ENCODE results near the gene TIGD6. TPM values are rescaled to one million over a fixed set of nuclear protein-coding genes. Genes with fewer than 3 reads are reported as not detected.

The TIGD6 gene
- total and polyA plus RNA-seq, 10 of the 15 experiments (the other 5 are each of a cell fraction or from before 2014, with no cell fraction given), result 0.84 to 4.1 (median 2.7) TPM

DNA sequence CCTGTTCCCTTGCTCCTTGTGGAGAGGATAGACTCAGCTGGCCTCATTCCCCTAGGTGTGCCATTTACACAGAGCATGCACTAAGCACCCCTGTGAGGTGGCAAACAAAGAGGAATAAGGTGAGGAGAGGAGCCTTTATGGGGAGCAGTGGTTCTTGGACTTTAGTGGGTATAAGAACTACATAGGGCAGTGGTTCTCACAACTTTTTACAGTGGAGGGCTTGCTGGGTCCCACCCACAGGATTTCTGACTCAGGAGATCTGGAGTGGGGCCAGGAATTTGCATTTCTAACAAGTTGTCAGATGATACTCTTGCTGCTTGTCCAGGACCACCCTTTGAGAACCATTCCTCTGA is 43.9 kb upstream of the TIGD6 start:
- ChIA-PET RAD21 (ENCODE audit: unreplicated experiment) (no interaction called here), POLR2A (no interaction called here), SMC1A (ENCODE audit: uncharacterized antibody, unreplicated experiment) (interaction anchor here (1.2 kb wide), 1 partner anchor 8 kb away, joined by 3 read pairs; no protein-coding TSS in a partner anchor), CTCF (interaction anchor here (1.0 to 2.5 kb wide), 3 partner anchors 10 to 78 kb away, joined by 3 to 10 read pairs (median 4); no protein-coding TSS in a partner anchor)
- no peaks in the 10 kb centered on the region for H3K4me1 ChIP-seq (ENCODE audit: control insufficient read depth, insufficient read depth, low read length)
- ATAC-seq, result no peak
- peaks cover 40 to 46% of the 10 kb centered on the region in 2 experiments for H3K36me3 ChIP-seq (ENCODE audit: control insufficient read depth in 2 of 2, insufficient read depth in 2 of 2, low read length in 1 of 2)
- H3K79me2 ChIP-seq (ENCODE audit: control insufficient read depth, insufficient read depth, low read length), result no peaks in the 10 kb centered on the region
- no peak overlapping the region for H3K9ac ChIP-seq (ENCODE audit: control insufficient read depth, insufficient read depth, low read length)
- H3K27ac ChIP-seq (ENCODE audit: control insufficient read depth, insufficient read depth), result no peak overlapping the region
- no peak overlapping the region for H3K4me3 ChIP-seq
- H3K4me2 ChIP-seq (ENCODE audit: control insufficient read depth, insufficient read depth), result no peak overlapping the region
- H4K20me1 ChIP-seq (ENCODE audit: control insufficient read depth, insufficient read depth), result no peaks in the 10 kb centered on the region
- no peaks in the 10 kb centered on the region for H3K9me3 ChIP-seq (replicated peaks; ENCODE audit: control insufficient read depth, insufficient read depth, low read length)
- no peaks in the 10 kb centered on the region for H3K27me3 ChIP-seq (replicated peaks in 1 of 2; ENCODE audit: control insufficient read depth in 2 of 2, insufficient read depth in 2 of 2, low read length in 1 of 2)
- H2AFZ ChIP-seq (ENCODE audit: control insufficient read depth, low read depth, low read length), result no peak overlapping the region
- intact Hi-C loops (cut with micrococcal nuclease; ENCODE audit: unreplicated experiment) (no loop called here), in situ Hi-C loops (cut with MboI) (no loop called here)
- no TSS peak for BruUV-seq (replicated peaks)
- TF ChIP-seq POU2F2 (IDR thresholded peaks at IDR 0.05; ENCODE audit: borderline replicate concordance, low read depth, low read length), result no peak
- TF ChIP-seq SIN3A (IDR thresholded peaks at IDR 0.05; ENCODE audit: low read depth, low read length), result no peak
- TF ChIP-seq KLF5 (IDR thresholded peaks at IDR 0.05; ENCODE audit: partially characterized antibody), result no peak
- TF ChIP-seq HDAC6 (IDR thresholded peaks at IDR 0.05; ENCODE audit: unreplicated experiment), result no peak
- TF ChIP-seq ZNF217 (IDR thresholded peaks at IDR 0.05), result no peak
- TF ChIP-seq EGR1 (IDR thresholded peaks at IDR 0.05; ENCODE audit: borderline replicate concordance in 1 of 2, low read depth in 2 of 2, low read length in 2 of 2), result no peak
- no peak for TF ChIP-seq BACH1 (IDR thresholded peaks at IDR 0.05; ENCODE audit: borderline replicate concordance)
- TF ChIP-seq JUNB (IDR thresholded peaks at IDR 0.05), result no peak
- TF ChIP-seq TBL1XR1 (IDR thresholded peaks at IDR 0.05; ENCODE audit: low read depth, low read length), result no peak
- no peak for FAIRE-seq
- DNase-seq (ENCODE audit: low read depth, low spot score), result no peak

DNA sequence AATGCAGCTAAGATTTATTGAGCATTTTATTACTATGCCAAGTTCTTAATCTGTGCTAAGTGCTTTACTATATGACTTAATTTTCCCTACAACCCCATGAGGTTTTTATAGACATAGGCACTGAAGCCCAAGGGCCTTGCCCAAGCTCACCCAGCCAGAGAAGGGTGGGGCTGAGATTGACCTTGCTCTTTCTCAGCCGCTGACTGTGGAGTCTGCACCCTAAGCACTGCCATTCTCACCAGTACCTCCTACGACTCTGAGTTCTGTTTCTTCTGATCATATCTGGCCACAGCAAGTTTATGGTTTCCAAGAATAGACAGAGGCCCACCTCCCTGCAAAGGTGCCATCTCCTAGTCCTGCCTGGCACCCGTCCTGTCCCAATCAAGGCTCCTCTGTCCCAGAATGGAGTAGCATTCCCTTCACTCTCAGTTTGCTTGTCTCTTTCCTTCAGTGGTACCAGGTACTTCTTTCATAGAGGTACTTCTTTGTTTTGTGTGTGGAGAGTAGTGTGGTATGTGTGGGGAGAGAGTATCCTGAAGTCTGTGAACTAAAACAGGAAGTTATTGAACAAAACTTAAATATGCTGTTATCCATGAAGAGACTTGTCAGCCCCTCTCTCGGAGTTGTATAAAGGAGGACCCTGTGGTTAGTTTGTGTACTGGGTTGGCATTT is 43.3 kb upstream of the TIGD6 start:
- DNase-seq (ENCODE audit: low read depth, low spot score) (no peak), ATAC-seq (no peak), FAIRE-seq (no peak)
- Histone ChIP-seq H3K9ac (ENCODE audit: control insufficient read depth, insufficient read depth, low read length) (no peak overlapping the region), H3K4me3 (no peak overlapping the region), H3K4me1 (ENCODE audit: control insufficient read depth, insufficient read depth, low read length) (no peaks in the 10 kb centered on the region), H3K9me3 (replicated peaks; ENCODE audit: control insufficient read depth, insufficient read depth, low read length) (no peaks in the 10 kb centered on the region), H3K27me3 (replicated peaks in 1 of 2; ENCODE audit: control insufficient read depth in 2 of 2, insufficient read depth in 2 of 2, low read length in 1 of 2) (no peaks in the 10 kb centered on the region), H3K4me2 (ENCODE audit: control insufficient read depth, insufficient read depth) (no peak overlapping the region), H2AFZ (ENCODE audit: control insufficient read depth, low read depth, low read length) (no peak overlapping the region), H3K79me2 (ENCODE audit: control insufficient read depth, insufficient read depth, low read length) (no peaks in the 10 kb centered on the region), H4K20me1 (ENCODE audit: control insufficient read depth, insufficient read depth) (no peaks in the 10 kb centered on the region), H3K36me3 (ENCODE audit: control insufficient read depth in 2 of 2, insufficient read depth in 2 of 2, low read length in 1 of 2) (peaks cover 35 to 45% of the 10 kb centered on the region in 2 experiments), H3K27ac (ENCODE audit: control insufficient read depth, insufficient read depth) (no peak overlapping the region)
- in situ Hi-C loops (cut with MboI) (no loop called here), intact Hi-C loops (cut with micrococcal nuclease; ENCODE audit: unreplicated experiment) (no loop called here)
- CTCF ChIA-PET, result no interaction called here
- no peak for TF ChIP-seq CHD4 (IDR thresholded peaks at IDR 0.05)
- TF ChIP-seq, protein P1, sequence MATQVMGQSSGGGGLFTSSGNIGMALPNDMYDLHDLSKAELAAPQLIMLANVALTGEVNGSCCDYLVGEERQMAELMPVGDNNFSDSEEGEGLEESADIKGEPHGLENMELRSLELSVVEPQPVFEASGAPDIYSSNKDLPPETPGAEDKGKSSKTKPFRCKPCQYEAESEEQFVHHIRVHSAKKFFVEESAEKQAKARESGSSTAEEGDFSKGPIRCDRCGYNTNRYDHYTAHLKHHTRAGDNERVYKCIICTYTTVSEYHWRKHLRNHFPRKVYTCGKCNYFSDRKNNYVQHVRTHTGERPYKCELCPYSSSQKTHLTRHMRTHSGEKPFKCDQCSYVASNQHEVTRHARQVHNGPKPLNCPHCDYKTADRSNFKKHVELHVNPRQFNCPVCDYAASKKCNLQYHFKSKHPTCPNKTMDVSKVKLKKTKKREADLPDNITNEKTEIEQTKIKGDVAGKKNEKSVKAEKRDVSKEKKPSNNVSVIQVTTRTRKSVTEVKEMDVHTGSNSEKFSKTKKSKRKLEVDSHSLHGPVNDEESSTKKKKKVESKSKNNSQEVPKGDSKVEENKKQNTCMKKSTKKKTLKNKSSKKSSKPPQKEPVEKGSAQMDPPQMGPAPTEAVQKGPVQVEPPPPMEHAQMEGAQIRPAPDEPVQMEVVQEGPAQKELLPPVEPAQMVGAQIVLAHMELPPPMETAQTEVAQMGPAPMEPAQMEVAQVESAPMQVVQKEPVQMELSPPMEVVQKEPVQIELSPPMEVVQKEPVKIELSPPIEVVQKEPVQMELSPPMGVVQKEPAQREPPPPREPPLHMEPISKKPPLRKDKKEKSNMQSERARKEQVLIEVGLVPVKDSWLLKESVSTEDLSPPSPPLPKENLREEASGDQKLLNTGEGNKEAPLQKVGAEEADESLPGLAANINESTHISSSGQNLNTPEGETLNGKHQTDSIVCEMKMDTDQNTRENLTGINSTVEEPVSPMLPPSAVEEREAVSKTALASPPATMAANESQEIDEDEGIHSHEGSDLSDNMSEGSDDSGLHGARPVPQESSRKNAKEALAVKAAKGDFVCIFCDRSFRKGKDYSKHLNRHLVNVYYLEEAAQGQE (IDR thresholded peaks at IDR 0.05; ENCODE audit: low read depth, low read length), result no peak
- no peak for TF ChIP-seq WRNIP1 (IDR thresholded peaks at IDR 0.05; ENCODE audit: borderline replicate concordance, low read depth, low read length)
- TF ChIP-seq BACH1 (IDR thresholded peaks at IDR 0.05; ENCODE audit: borderline replicate concordance), result no peak
- TF ChIP-seq KLF5 (IDR thresholded peaks at IDR 0.05; ENCODE audit: partially characterized antibody), result no peak
- no peak for TF ChIP-seq POLR2A (IDR thresholded peaks at IDR 0.05; ENCODE audit: low read depth, low read length)
- TF ChIP-seq TCF12 (IDR thresholded peaks at IDR 0.05; ENCODE audit: low read depth, low read length), result no peak
- TF ChIP-seq EGR1 (IDR thresholded peaks at IDR 0.05; ENCODE audit: borderline replicate concordance in 1 of 2, low read depth in 2 of 2, low read length in 2 of 2), result no peak
- no peak for TF ChIP-seq YY1 (IDR thresholded peaks at IDR 0.05; ENCODE audit: low read depth, low read length)
- TF ChIP-seq DPF2 (IDR thresholded peaks at IDR 0.05), result no peak
- no TSS peak for BruUV-seq (replicated peaks)
- WGBS (ENCODE audit: insufficient coverage, insufficient replicate concordance, low lambda C conversion rate, missing lambda C conversion rate), result 87% methylated on average over 4 of the region's 4 CpGs
- SMC1A ChIA-PET (ENCODE audit: uncharacterized antibody, unreplicated experiment), result interaction anchor here (1.0 kb wide), 1 partner anchor 9 kb away, joined by 3 read pairs; no protein-coding TSS in a partner anchor
- POLR2A ChIA-PET, result no interaction called here
- RAD21 ChIA-PET (ENCODE audit: unreplicated experiment), result no interaction called here

Data from GM12878 (cell line).